BJ (cell line): ENCODE results near the gene PLD4. TPM values are rescaled to one million over a fixed set of nuclear protein-coding genes. Genes with fewer than 3 reads are reported as not detected.
"Not testable (repeated sequence)": the region's sequence is repeated elsewhere in the genome, so short reads cannot be mapped to it uniquely, and the experiment has no call there.

Experiments
- CTCF ChIA-PET: fragments of 350-600 bp; formaldehyde crosslinking; extraction: SDS; loops from one replicate; lab custom pipeline; 2021; ENCODE audit warnings: antibody characterized with exemption, inconsistent platforms; lab: Yijun Ruan, JAX
- POLR2A ChIA-PET: fragments of 300-600 bp; sonication (Branson Sonifier 250); formaldehyde crosslinking; extraction: SDS; loops from one replicate; lab custom pipeline; 2021; ENCODE audit warnings: antibody characterized with exemption; lab: Charles Lee
- DNase-seq: peaks from one replicate; pipeline ENCODE4 v3.0.0-alpha.2; 2011; ENCODE audit warnings: low read depth
- H3K27me3 ChIP-seq: 2 replicates; pipeline ENCODE4 v1.6.0; 2011; ENCODE audit warnings: low read length; ENCODE audit not compliant: control insufficient read depth, insufficient read depth
- H3K36me3 ChIP-seq: 2 replicates; pipeline ENCODE4 v1.5.1; 2011; ENCODE audit warnings: low read length; ENCODE audit not compliant: control insufficient read depth, insufficient read depth
- H3K4me3 ChIP-seq: 2 replicates; pipeline ENCODE4 v1.5.1; 2011; ENCODE audit warnings: low read depth, mild to moderate bottlenecking, control low read depth, low read length
- CTCF ChIP-seq: IDR thresholded peaks from 2 replicates; pipeline ENCODE4 v1.5.1; 2011; ENCODE audit warnings: low read depth, mild to moderate bottlenecking, control low read depth, inconsistent platforms, low read length, moderate library complexity; ENCODE audit not compliant: insufficient read depth
- polyA plus RNA-seq: library from polyadenylated mRNA; depleted of rRNA; stranded (reverse); fragments of >200 nt; gene quantifications from 2 replicates; pipeline ENCODE4 v1.2.3, GENCODE V29; 2011

Gene PLD4
- polyA plus RNA-seq, 1 experiment = 0.02 TPM

- Histone ChIP-seq H3K4me3 (no peak overlapping the region), H3K36me3 (peaks cover 2% of the 10 kb centered on the region; the same call in 1 of the 2 replicates), H3K27me3 (no peaks in the 10 kb centered on the region)
- DNase-seq = no peak
- CTCF ChIA-PET = interaction anchor here (2.0 to 2.7 kb wide), 3 partner anchors 7 to 106 kb away, joined by 5 to 10 read pairs (median 6); no protein-coding TSS in a partner anchor
- peak; percentile 24; the same call in 1 of the 2 replicates for TF ChIP-seq CTCF
- POLR2A ChIA-PET = no interaction called here
Measured at GRCh38 chr14:104940526-104941150, 16.0 kb downstream of the PLD4 start.

- Histone ChIP-seq H3K4me3 (no peak overlapping the region), H3K27me3 (no peaks in the 10 kb centered on the region), H3K36me3 (peaks cover 2% of the 10 kb centered on the region; the same call in 1 of the 2 replicates)
- no peak for TF ChIP-seq CTCF
- POLR2A ChIA-PET = no interaction called here
- no peak for DNase-seq
- CTCF ChIA-PET = interaction anchor here (2.0 to 2.7 kb wide), 2 partner anchors 9 to 105 kb away, joined by 6 to 10 read pairs; no protein-coding TSS in a partner anchor
Measured at GRCh38 chr14:104941508-104942365, 17.1 kb downstream of the PLD4 start.

DNA sequence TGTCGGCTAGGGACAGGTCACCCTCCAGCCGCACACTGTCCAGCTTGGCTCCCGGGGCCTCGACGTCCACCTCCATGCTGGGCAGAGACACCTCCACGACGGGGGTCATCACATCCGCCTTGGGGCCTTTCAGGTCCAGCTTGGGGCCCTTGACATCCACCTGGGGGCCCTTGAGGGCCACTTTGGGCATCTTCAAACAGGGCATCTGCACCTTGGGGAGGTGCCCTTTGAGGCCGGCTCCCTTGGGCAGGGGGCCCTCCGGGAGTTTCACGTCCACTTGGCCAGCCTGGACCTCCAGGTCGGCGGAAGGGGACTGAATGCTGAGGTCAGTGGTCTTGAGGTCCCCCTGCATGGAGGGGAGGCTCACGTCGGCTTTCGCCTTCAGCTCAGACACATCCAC lies 17.9 kb downstream of the PLD4 start:
- no peaks in the 10 kb centered on the region for H3K27me3 ChIP-seq
- peaks cover 2% of the 10 kb centered on the region; the same call in 1 of the 2 replicates for H3K36me3 ChIP-seq
- TF ChIP-seq CTCF = no peak
- no peak for DNase-seq
- no peak overlapping the region for H3K4me3 ChIP-seq
- ChIA-PET CTCF (interaction anchor here (2.7 kb wide), 1 partner anchor 9 kb away, joined by 10 read pairs; no protein-coding TSS in a partner anchor), POLR2A (no interaction called here)

- CTCF ChIA-PET = interaction anchor here (1.2 to 2.7 kb wide), 2 partner anchors 10 to 19 kb away, joined by 4 to 10 read pairs; no protein-coding TSS in a partner anchor
- H3K36me3 ChIP-seq, H3K27me3 ChIP-seq, POLR2A ChIA-PET, H3K4me3 ChIP-seq, DNase-seq: not testable (repeated sequence)
Measured at GRCh38 chr14:104943216-104944015, 18.7 kb downstream of the PLD4 start.

DNA sequence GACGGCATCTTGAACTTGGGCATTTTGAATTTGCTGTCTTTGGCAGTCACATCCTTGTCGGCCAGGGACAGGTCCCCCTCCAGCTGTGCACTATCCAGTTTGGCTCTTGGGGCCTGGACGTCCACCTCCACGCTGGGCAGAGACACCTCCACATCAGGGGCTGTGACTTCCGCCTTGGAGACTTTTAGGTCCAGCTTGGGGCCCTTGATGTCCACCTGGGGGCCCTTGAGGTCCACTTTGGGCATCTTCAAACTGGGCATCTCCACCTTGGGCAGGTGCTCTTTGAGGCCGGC lies 19.3 kb downstream of the PLD4 start:
- H3K36me3 ChIP-seq, H3K4me3 ChIP-seq, H3K27me3 ChIP-seq, DNase-seq, POLR2A ChIA-PET: not testable (repeated sequence)
- CTCF ChIA-PET = interaction anchor here (1.0 to 1.2 kb wide), 2 partner anchors 19 to 47 kb away, joined by 3 to 4 read pairs; no protein-coding TSS in a partner anchor

DNA sequence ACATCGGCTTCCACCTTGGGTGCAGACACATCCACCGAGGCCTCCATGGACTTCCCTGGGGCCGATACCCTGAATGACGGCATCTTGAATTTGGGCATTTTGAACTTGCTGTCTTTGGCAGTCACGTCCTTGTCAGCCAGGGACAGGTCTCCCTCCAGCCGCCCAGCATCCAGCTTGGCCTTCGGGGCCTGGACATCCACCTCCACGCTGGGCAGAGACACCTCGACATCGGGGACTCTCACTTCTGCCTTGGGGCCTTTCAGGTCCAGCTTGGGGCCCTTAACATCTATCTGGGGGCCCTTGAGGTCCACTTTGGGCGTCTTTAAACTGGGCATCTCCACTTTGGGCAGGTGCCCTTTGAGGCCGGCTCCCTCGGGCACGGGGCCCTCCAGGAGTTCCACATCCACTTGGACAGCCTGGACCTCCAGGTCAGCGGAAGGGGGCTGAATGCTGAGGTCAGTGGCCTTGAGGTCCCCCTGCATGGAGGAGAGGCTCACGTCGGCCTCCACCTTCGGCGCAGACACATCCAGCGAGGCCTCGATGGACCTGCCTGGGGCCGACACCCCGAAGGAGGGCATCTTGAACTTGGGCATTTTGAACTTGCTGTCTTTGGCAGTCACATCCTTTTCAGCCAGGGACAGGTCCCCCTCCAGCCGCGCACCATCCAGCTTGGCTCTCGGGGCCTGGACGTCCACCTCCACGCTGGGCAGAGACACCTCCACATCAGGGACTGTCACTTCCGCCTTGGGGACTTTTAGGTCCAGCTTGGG lies 19.9 kb downstream of the PLD4 start:
- DNase-seq, H3K4me3 ChIP-seq, H3K36me3 ChIP-seq, POLR2A ChIA-PET, H3K27me3 ChIP-seq: not testable (repeated sequence)
- CTCF ChIA-PET = interaction anchor here (1.0 to 2.7 kb wide), 3 partner anchors 9 to 48 kb away, joined by 3 to 12 read pairs (median 4); no protein-coding TSS in a partner anchor

DNA sequence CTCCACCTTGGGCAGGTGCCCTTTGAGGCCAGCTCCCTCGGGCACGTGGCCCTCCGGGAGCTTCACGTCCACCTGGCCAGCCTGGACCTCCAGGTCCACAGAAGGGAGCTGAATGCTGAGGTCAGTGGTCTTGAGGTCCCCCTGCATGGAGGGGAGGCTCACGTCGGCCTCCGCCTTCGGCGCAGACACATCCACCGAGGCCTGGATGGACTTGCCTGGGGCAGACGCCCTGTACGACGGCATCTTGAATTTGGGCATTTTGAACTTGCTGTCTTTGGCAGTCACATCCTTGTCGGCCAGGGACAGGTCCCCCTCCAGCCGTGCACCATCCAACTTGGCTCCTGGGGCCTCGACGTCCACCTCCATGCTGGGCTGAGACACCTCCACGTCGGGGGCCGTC lies 20.6 kb downstream of the PLD4 start:
- POLR2A ChIA-PET, H3K4me3 ChIP-seq, H3K27me3 ChIP-seq, DNase-seq, H3K36me3 ChIP-seq: not testable (repeated sequence)
- CTCF ChIA-PET = interaction anchor here (2.7 kb wide), 1 partner anchor 10 kb away, joined by 12 read pairs; no protein-coding TSS in a partner anchor
